GM12878 (cell line): ENCODE measurements around the gene ALPK1. TPM values are rescaled to one million over a fixed set of nuclear protein-coding genes. Genes with fewer than 3 reads are reported as not detected.

ENCODE experiments used
- ASH2L ChIP-seq: fragments of 300-600, 200-600 bp; sonication (generic); IDR thresholded peaks from 2 replicates; pipeline ENCODE4 v1.6.1; 2017; ENCODE audit warnings: low read depth, mild to moderate bottlenecking, borderline replicate concordance
- CBFB ChIP-seq: IDR thresholded peaks from 2 replicates; pipeline ENCODE4 v1.6.1; 2016; ENCODE audit warnings: antibody characterized with exemption, low read depth
- CBX3 ChIP-seq: fragments of 200-600 bp; sonication (generic); IDR thresholded peaks from 2 replicates; pipeline ENCODE4 v1.6.1; 2016; ENCODE audit warnings: low read depth, borderline replicate concordance
- CEBPB ChIP-seq, 2 experiments: fragments of 150-350 bp in 1 of 2; IDR thresholded peaks; 2 replicates each; pipeline ENCODE4 v1.6.1; 2012 to 2014; ENCODE audit warnings: low read depth in 2 of 2, low read length in 2 of 2, borderline replicate concordance in 1 of 2, inconsistent platforms in 1 of 2
- CHD4 ChIP-seq: fragments of 200-600 bp; sonication (generic); IDR thresholded peaks from 2 replicates; pipeline ENCODE4 v1.6.1; 2016; ENCODE audit warnings: mild to moderate bottlenecking
- HDAC6 ChIP-seq: fragments of 200-600 bp; sonication (generic); IDR thresholded peaks from one replicate; pipeline ENCODE4 v1.8.0; 2017; ENCODE audit warnings: antibody characterized with exemption; ENCODE audit not compliant: unreplicated experiment
- IKZF2 ChIP-seq, 2 experiments: fragments of 450-650 bp; IDR thresholded peaks; 2 replicates each; pipeline ENCODE4 v1.6.1; 2017; ENCODE audit warnings: mild to moderate bottlenecking in 2 of 2, moderate library complexity in 2 of 2
- MEF2B ChIP-seq: fragments of 450-650 bp; IDR thresholded peaks from 2 replicates; pipeline ENCODE4 v1.6.1; 2018; ENCODE audit warnings: mild to moderate bottlenecking, moderate library complexity; ENCODE audit not compliant: partially characterized antibody, poor library complexity, severe bottlenecking
- NBN ChIP-seq: fragments of 450-650 bp; IDR thresholded peaks from 2 replicates; pipeline ENCODE4 v1.6.1; 2016
- RELA ChIP-seq: fragments of 450-650 bp; IDR thresholded peaks from 2 replicates; pipeline ENCODE4 v1.8.0; 2014; ENCODE audit warnings: borderline replicate concordance; ENCODE audit not compliant: partially characterized antibody
- SMAD1 ChIP-seq: fragments of 450-650 bp; IDR thresholded peaks from 2 replicates; pipeline ENCODE4 v1.6.1; 2018; ENCODE audit warnings: mild to moderate bottlenecking, low read depth; ENCODE audit not compliant: partially characterized antibody
- ZNF217 ChIP-seq: fragments of 450-650 bp; IDR thresholded peaks from 2 replicates; pipeline ENCODE4 v1.6.1; 2017; ENCODE audit warnings: antibody characterized with exemption, mild to moderate bottlenecking
- ZNF24 ChIP-seq: fragments of 450-650 bp; IDR thresholded peaks from 2 replicates; pipeline ENCODE4 v1.6.1; 2017; ENCODE audit warnings: antibody characterized with exemption, mild to moderate bottlenecking
- ZNF384 ChIP-seq: IDR thresholded peaks from 2 replicates; pipeline ENCODE4 v1.6.1; 2012; ENCODE audit warnings: low read depth, mild to moderate bottlenecking, low read length, improper control_type of control experiment, borderline replicate concordance
- polyA plus RNA-seq, 11 experiments: library from polyadenylated mRNA; depleted of rRNA in 4 of 11; unstranded in 6 of 11; stranded (reverse) in 5 of 11; fragments of >200 nt; fragmentation: Nextera tagmentation in 4 of 11; fragmentation: Illumina TruSeq in 1 of 11; extraction: Ambion mirVana in 4 of 11; extraction: Trizol in 1 of 11; gene quantifications; 1 replicate in 1 of 11; 2 replicates in 10 of 11; pipeline versions ENCODE4 v1.2.1 to v1.2.3, GENCODE V29; 2011 to 2016; ENCODE audit warnings: inconsistent platforms in 2 of 11, missing spikeins in 2 of 11, low read depth in 1 of 11
- total RNA-seq, 4 experiments: library from RNA; depleted of rRNA in 3 of 4; stranded (reverse); fragments of >200 nt in 3 of 4; fragmentation: Illumina TruSeq in 1 of 4; extraction: Trizol in 1 of 4; gene quantifications; 2 replicates each; pipeline versions ENCODE4 v1.2.1 to v1.2.3, GENCODE V29; 2013 to 2021
- TF ChIP-seq, protein P1 (sequence below): fragments of 450-650 bp; IDR thresholded peaks from 2 replicates; pipeline ENCODE4 v1.6.1; 2017; ENCODE audit warnings: mild to moderate bottlenecking, low read depth, inconsistent platforms; ENCODE audit not compliant: poor library complexity, severe bottlenecking
- TF ChIP-seq, protein P2 (sequence below): fragments of 450-650 bp; IDR thresholded peaks from 2 replicates; pipeline ENCODE4 v1.6.1; 2016; ENCODE audit warnings: mild to moderate bottlenecking
- TF ChIP-seq, protein P3 (sequence below): fragments of 450-650 bp; formaldehyde crosslinking; IDR thresholded peaks from 2 replicates; pipeline ENCODE4 v1.5.0; 2022; ENCODE audit warnings: mild to moderate bottlenecking, missing genetic modification characterization
- TF ChIP-seq, protein P4 (sequence below): fragments of 450-650 bp; formaldehyde crosslinking; IDR thresholded peaks from 2 replicates; pipeline ENCODE4 v1.4.0; 2020; ENCODE audit warnings: mild to moderate bottlenecking, moderate library complexity
- TF ChIP-seq, protein P5 (sequence below): fragments of 450-650 bp; IDR thresholded peaks from 2 replicates; pipeline ENCODE4 v1.6.1; 2017; ENCODE audit warnings: low read depth, mild to moderate bottlenecking, moderate library complexity

The ALPK1 gene
- total and polyA plus RNA-seq, 10 of the 15 experiments (the other 5 are each of a cell fraction or from before 2014, with no cell fraction given) = 8.5 to 32.3 (median 22.6) TPM

DNA sequence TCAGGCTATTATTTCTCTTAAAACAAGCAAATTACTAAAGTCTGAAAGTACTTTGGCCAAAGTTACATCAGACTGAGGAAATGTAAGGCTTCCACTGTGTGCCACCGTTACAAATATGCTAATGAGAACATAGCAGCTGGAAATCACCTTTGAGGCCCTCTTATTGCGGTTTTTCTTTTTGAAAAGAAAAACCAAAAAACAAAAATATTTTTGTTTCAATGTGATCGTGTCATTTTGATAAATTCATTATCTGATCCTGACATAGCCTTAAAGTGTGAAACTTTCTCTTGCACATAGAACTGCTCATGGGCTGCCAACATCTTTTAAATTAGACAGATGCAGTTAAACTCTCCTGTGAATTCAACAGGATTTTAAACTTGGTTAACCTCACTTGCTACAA, 8.7 kb upstream of the ALPK1 start (continued):
- TF ChIP-seq, protein P1, sequence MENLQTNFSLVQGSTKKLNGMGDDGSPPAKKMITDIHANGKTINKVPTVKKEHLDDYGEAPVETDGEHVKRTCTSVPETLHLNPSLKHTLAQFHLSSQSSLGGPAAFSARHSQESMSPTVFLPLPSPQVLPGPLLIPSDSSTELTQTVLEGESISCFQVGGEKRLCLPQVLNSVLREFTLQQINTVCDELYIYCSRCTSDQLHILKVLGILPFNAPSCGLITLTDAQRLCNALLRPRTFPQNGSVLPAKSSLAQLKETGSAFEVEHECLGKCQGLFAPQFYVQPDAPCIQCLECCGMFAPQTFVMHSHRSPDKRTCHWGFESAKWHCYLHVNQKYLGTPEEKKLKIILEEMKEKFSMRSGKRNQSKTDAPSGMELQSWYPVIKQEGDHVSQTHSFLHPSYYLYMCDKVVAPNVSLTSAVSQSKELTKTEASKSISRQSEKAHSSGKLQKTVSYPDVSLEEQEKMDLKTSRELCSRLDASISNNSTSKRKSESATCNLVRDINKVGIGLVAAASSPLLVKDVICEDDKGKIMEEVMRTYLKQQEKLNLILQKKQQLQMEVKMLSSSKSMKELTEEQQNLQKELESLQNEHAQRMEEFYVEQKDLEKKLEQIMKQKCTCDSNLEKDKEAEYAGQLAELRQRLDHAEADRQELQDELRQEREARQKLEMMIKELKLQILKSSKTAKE = peak; percentile 61
- no peak for TF ChIP-seq CEBPB (IDR thresholded peaks at IDR 0.05; ENCODE audit: borderline replicate concordance in 1 of 2, low read depth in 2 of 2, low read length in 2 of 2)
- peak; percentile 49 for TF ChIP-seq NBN
- TF ChIP-seq, protein P2, sequence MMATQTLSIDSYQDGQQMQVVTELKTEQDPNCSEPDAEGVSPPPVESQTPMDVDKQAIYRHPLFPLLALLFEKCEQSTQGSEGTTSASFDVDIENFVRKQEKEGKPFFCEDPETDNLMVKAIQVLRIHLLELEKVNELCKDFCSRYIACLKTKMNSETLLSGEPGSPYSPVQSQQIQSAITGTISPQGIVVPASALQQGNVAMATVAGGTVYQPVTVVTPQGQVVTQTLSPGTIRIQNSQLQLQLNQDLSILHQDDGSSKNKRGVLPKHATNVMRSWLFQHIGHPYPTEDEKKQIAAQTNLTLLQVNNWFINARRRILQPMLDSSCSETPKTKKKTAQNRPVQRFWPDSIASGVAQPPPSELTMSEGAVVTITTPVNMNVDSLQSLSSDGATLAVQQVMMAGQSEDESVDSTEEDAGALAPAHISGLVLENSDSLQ = peak; percentile 41; the same call in 1 of the 2 replicates
- TF ChIP-seq, protein P3, sequence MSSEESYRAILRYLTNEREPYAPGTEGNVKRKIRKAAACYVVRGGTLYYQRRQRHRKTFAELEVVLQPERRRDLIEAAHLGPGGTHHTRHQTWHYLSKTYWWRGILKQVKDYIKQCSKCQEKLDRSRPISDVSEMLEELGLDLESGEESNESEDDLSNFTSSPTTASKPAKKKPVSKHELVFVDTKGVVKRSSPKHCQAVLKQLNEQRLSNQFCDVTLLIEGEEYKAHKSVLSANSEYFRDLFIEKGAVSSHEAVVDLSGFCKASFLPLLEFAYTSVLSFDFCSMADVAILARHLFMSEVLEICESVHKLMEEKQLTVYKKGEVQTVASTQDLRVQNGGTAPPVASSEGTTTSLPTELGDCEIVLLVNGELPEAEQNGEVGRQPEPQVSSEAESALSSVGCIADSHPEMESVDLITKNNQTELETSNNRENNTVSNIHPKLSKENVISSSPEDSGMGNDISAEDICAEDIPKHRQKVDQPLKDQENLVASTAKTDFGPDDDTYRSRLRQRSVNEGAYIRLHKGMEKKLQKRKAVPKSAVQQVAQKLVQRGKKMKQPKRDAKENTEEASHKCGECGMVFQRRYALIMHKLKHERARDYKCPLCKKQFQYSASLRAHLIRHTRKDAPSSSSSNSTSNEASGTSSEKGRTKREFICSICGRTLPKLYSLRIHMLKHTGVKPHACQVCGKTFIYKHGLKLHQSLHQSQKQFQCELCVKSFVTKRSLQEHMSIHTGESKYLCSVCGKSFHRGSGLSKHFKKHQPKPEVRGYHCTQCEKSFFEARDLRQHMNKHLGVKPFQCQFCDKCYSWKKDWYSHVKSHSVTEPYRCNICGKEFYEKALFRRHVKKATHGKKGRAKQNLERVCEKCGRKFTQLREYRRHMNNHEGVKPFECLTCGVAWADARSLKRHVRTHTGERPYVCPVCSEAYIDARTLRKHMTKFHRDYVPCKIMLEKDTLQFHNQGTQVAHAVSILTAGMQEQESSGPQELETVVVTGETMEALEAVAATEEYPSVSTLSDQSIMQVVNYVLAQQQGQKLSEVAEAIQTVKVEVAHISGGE (CRISPR knock-in tag) = no peak
- TF ChIP-seq CBFB = peak; percentile 78
- TF ChIP-seq, protein P4, sequence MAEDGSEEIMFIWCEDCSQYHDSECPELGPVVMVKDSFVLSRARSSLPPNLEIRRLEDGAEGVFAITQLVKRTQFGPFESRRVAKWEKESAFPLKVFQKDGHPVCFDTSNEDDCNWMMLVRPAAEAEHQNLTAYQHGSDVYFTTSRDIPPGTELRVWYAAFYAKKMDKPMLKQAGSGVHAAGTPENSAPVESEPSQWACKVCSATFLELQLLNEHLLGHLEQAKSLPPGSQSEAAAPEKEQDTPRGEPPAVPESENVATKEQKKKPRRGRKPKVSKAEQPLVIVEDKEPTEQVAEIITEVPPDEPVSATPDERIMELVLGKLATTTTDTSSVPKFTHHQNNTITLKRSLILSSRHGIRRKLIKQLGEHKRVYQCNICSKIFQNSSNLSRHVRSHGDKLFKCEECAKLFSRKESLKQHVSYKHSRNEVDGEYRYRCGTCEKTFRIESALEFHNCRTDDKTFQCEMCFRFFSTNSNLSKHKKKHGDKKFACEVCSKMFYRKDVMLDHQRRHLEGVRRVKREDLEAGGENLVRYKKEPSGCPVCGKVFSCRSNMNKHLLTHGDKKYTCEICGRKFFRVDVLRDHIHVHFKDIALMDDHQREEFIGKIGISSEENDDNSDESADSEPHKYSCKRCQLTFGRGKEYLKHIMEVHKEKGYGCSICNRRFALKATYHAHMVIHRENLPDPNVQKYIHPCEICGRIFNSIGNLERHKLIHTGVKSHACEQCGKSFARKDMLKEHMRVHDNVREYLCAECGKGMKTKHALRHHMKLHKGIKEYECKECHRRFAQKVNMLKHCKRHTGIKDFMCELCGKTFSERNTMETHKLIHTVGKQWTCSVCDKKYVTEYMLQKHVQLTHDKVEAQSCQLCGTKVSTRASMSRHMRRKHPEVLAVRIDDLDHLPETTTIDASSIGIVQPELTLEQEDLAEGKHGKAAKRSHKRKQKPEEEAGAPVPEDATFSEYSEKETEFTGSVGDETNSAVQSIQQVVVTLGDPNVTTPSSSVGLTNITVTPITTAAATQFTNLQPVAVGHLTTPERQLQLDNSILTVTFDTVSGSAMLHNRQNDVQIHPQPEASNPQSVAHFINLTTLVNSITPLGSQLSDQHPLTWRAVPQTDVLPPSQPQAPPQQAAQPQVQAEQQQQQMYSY (CRISPR knock-in tag) = no peak
- no peak for TF ChIP-seq ZNF384
- TF ChIP-seq, protein P5, sequence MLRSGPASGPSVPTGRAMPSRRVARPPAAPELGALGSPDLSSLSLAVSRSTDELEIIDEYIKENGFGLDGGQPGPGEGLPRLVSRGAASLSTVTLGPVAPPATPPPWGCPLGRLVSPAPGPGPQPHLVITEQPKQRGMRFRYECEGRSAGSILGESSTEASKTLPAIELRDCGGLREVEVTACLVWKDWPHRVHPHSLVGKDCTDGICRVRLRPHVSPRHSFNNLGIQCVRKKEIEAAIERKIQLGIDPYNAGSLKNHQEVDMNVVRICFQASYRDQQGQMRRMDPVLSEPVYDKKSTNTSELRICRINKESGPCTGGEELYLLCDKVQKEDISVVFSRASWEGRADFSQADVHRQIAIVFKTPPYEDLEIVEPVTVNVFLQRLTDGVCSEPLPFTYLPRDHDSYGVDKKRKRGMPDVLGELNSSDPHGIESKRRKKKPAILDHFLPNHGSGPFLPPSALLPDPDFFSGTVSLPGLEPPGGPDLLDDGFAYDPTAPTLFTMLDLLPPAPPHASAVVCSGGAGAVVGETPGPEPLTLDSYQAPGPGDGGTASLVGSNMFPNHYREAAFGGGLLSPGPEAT = peak; percentile 93
- no peak for TF ChIP-seq CBX3
- peak; percentile 77; the same call in 1 of the 2 replicates for TF ChIP-seq ASH2L
- peak; percentile 61 to 69 for TF ChIP-seq IKZF2 (IDR thresholded peaks at IDR 0.05)
- TF ChIP-seq SMAD1 = peak; percentile 26
- TF ChIP-seq ZNF24 = peak; percentile 73; the same call in 1 of the 2 replicates
- peak; percentile 90 for TF ChIP-seq RELA
- TF ChIP-seq MEF2B = peak; percentile 49
- TF ChIP-seq ZNF217 = no peak
- no peak for TF ChIP-seq CHD4
- no peak for TF ChIP-seq HDAC6
